Measurements from ENCODE around the gene ZNF560. TPM values are rescaled to one million over a fixed set of nuclear protein-coding genes. Genes with fewer than 3 reads are reported as not detected.

ZNF560 gene
- total RNA-seq, 1 donor from 2014 or later = 0.12 TPM

DNA sequence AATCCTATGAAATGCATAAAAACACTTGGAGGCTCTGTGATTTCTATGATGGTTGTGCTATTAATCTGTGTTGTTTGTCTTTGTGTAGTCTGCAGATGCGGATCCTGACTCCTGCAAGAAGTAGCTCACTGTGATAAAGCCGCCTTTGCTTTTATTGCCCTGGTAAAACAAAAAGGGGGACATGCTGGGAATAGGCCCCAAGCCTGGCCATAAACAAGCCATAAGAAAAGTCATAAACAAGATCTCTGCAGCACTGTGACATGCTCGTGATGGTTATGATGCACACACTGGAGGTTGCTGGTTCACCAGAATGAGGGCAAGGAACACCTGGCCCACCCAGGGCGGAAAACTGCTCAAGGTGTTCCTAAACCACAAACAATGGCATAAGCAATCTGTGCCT is 36.5 kb downstream of the ZNF560 start:
- Mint-ChIP-seq H3K27me3 (ENCODE audit: low read depth) (no peaks in the 10 kb centered on the region), H3K27ac (ENCODE audit: unreplicated experiment) (no peak overlapping the region), H3K9me3 (peaks cover 34% of the 10 kb centered on the region), H3K36me3 (ENCODE audit: low read depth) (peaks cover 46% of the 10 kb centered on the region), H3K4me3 (no peak overlapping the region), H3K4me1 (no peaks in the 10 kb centered on the region)
- no peak for DNase-seq (ENCODE audit: low read depth, low spot score)
- TF ChIP-seq, protein P1, sequence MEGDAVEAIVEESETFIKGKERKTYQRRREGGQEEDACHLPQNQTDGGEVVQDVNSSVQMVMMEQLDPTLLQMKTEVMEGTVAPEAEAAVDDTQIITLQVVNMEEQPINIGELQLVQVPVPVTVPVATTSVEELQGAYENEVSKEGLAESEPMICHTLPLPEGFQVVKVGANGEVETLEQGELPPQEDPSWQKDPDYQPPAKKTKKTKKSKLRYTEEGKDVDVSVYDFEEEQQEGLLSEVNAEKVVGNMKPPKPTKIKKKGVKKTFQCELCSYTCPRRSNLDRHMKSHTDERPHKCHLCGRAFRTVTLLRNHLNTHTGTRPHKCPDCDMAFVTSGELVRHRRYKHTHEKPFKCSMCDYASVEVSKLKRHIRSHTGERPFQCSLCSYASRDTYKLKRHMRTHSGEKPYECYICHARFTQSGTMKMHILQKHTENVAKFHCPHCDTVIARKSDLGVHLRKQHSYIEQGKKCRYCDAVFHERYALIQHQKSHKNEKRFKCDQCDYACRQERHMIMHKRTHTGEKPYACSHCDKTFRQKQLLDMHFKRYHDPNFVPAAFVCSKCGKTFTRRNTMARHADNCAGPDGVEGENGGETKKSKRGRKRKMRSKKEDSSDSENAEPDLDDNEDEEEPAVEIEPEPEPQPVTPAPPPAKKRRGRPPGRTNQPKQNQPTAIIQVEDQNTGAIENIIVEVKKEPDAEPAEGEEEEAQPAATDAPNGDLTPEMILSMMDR (conservative IDR thresholded peaks at IDR 0.05) = no peak

DNA sequence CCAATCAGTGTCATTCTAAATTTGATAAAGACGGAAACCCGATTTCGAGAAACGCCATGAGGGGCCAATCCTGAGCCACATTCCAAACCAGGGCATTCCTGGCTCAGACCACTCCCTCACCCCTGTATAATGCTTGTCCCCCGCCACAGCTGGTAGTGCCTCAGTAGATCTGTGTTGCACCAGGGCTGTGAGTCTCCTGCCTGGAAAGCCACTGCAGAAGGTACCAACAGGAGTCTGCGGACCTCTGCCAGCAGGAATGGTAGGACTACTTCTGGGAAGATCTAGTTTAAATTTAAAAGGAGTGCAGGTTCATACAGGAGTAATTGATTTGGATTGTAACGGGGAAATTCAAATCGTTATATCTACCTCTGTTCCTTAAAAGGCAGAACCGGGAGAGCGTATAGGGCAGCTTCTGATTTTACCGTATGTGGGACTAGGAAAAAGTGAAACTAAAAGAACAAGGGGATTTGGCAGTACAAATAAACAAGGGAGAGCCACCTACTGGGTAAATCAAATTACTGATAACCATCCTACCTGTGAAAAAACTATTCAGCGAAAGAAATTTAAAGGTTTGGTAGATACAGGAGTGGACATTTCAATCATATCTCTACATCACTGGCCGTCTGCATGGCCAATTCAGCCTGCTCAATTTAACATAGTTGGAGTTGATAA is 42.3 kb downstream of the ZNF560 start:
- peaks cover 37% of the 10 kb centered on the region for H3K36me3 Mint-ChIP-seq (ENCODE audit: low read depth)
- no peak overlapping the region for H3K4me3 Mint-ChIP-seq
- no peak overlapping the region for H3K27ac Mint-ChIP-seq (ENCODE audit: unreplicated experiment)
- TF ChIP-seq, protein P1 (conservative IDR thresholded peaks at IDR 0.05) = no peak
- no peak for DNase-seq (ENCODE audit: low read depth, low spot score)
- H3K4me1 Mint-ChIP-seq = no peaks in the 10 kb centered on the region
- H3K27me3 Mint-ChIP-seq (ENCODE audit: low read depth) = no peaks in the 10 kb centered on the region
- peaks cover 44% of the 10 kb centered on the region for H3K9me3 Mint-ChIP-seq

DNA sequence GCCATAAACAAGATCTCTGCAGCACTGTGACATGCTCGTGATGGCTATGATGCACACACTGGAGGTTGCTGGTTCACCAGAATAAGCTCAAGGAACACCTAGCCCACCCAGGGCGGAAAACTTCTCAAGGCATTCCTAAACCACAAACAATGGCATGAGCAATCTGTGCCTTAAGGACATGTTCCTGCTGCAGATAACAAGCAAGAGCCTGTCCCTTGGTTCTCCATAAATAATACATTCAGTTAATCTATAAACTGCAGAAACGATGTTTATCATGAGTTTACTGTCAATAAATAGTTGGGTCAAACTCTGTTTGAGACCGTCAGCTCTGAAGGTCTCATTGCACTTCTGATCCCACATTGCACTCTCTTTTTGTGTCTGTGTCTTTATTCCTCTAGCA is 44.5 kb downstream of the ZNF560 start:
- Mint-ChIP-seq H3K36me3 (ENCODE audit: low read depth) (peaks cover 30% of the 10 kb centered on the region), H3K4me3 (no peak overlapping the region), H3K4me1 (no peaks in the 10 kb centered on the region), H3K9me3 (peaks cover 39% of the 10 kb centered on the region), H3K27me3 (ENCODE audit: low read depth) (no peaks in the 10 kb centered on the region), H3K27ac (ENCODE audit: unreplicated experiment) (no peak overlapping the region)
- TF ChIP-seq, protein P1 (conservative IDR thresholded peaks at IDR 0.05) = no peak
- DNase-seq (ENCODE audit: low read depth, low spot score) = no peak

GRCh38 chr19:9445037-9445436 is 53.4 kb downstream of the ZNF560 start:
- H3K27me3 Mint-ChIP-seq (ENCODE audit: low read depth) = no peaks in the 10 kb centered on the region
- H3K4me1 Mint-ChIP-seq = no peaks in the 10 kb centered on the region
- DNase-seq (ENCODE audit: low read depth, low spot score) = no peak
- H3K27ac Mint-ChIP-seq (ENCODE audit: unreplicated experiment) = no peak overlapping the region
- TF ChIP-seq, protein P1 (conservative IDR thresholded peaks at IDR 0.05) = no peak
- H3K4me3 Mint-ChIP-seq = no peak overlapping the region
- H3K36me3 Mint-ChIP-seq (ENCODE audit: low read depth) = peaks cover 50% of the 10 kb centered on the region
- H3K9me3 Mint-ChIP-seq = peaks cover 31% of the 10 kb centered on the region

DNA sequence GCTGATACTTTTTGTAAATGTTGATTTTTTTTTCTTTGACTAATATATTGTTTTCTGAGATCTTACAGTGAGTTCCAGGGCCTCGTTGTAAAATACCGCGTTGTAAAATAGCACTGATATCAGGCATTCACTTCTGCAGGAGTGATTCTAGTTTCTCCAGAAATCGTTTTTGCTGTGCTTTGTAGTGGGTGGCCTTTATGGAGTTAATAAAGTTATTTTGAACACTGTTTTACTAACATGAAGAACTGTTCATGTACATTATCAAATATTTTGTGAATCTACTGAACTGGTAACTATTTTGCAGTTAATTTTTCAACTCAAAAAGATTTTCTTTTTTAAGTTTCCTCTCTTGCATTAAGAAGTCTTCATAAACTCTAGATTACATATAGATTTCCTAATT is 62.1 kb downstream of the ZNF560 start:
- Mint-ChIP-seq H3K27me3 (ENCODE audit: low read depth) (no peaks in the 10 kb centered on the region), H3K27ac (ENCODE audit: unreplicated experiment) (no peak overlapping the region), H3K36me3 (ENCODE audit: low read depth) (peaks cover 30% of the 10 kb centered on the region), H3K9me3 (peaks cover 8% of the 10 kb centered on the region), H3K4me3 (peak overlapping the region; percentile 95), H3K4me1 (peaks cover 37% of the 10 kb centered on the region)
- TF ChIP-seq, protein P1 (conservative IDR thresholded peaks at IDR 0.05) = no peak
- DNase-seq (ENCODE audit: low read depth, low spot score) = no peak
